Measurements from ENCODE around the gene YPEL5.

DNA sequence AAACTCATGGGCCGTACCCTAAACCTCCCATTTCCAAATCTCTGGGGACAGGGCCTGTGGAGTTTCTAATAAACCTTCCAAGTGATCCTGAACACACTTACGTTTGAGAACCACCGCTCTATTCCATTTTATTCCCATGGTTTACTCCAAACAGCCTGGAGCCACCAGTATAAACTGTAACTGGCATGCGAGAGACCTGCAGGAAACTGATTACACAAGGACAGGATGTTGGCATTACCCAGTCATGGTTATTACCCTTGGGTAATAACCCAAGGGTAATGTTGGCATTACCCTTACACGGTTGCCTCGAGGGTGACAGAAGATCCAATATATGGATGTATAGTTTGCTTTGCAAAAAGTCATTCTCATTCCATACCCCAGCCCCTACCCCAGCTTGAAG, 37.0 kb upstream of the YPEL5 start:
- TF ChIP-seq, protein P1, sequence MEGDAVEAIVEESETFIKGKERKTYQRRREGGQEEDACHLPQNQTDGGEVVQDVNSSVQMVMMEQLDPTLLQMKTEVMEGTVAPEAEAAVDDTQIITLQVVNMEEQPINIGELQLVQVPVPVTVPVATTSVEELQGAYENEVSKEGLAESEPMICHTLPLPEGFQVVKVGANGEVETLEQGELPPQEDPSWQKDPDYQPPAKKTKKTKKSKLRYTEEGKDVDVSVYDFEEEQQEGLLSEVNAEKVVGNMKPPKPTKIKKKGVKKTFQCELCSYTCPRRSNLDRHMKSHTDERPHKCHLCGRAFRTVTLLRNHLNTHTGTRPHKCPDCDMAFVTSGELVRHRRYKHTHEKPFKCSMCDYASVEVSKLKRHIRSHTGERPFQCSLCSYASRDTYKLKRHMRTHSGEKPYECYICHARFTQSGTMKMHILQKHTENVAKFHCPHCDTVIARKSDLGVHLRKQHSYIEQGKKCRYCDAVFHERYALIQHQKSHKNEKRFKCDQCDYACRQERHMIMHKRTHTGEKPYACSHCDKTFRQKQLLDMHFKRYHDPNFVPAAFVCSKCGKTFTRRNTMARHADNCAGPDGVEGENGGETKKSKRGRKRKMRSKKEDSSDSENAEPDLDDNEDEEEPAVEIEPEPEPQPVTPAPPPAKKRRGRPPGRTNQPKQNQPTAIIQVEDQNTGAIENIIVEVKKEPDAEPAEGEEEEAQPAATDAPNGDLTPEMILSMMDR (conservative IDR thresholded peaks at IDR 0.05; ENCODE audit: low read length), result no peak
- TF ChIP-seq EZH2phosphoT487 (IDR thresholded peaks at IDR 0.05; ENCODE audit: borderline replicate concordance), result no peak

All from Loucy (cell line).